Osteoblast (primary cell): ENCODE results near the gene CDK12. TPM values are rescaled to one million over a fixed set of nuclear protein-coding genes. Genes with fewer than 3 reads are reported as not detected.
"Not testable (repeated sequence)": the region's sequence is repeated elsewhere in the genome, so short reads cannot be mapped to it uniquely, and the experiment has no call there.

ENCODE experiments used
- DNase-seq: peaks from one replicate; pipeline ENCODE4 v3.0.0; 2011; ENCODE audit warnings: low spot score, mixed read lengths; ENCODE audit not compliant: insufficient read length; ENCODE audit errors: missing footprints
- H2AFZ ChIP-seq: 2 replicates; pipeline ENCODE4 v1.6.0; 2011; ENCODE audit warnings: mild to moderate bottlenecking, low read length
- H3K27ac ChIP-seq: 2 replicates; pipeline ENCODE4 v1.5.1; 2011; ENCODE audit warnings: mild to moderate bottlenecking, low read depth, low read length, moderate library complexity
- H3K27me3 ChIP-seq: 2 replicates; pipeline ENCODE4 v1.6.0; 2012; ENCODE audit warnings: mild to moderate bottlenecking, control low read depth, inconsistent platforms, low read length, moderate library complexity; ENCODE audit not compliant: insufficient read depth
- H3K36me3 ChIP-seq: 2 replicates; pipeline ENCODE4 v1.5.1; 2011; ENCODE audit warnings: mild to moderate bottlenecking, low read length, control low read depth, moderate library complexity; ENCODE audit not compliant: insufficient read depth
- H3K4me1 ChIP-seq: 2 replicates; pipeline ENCODE4 v1.5.1; 2011; ENCODE audit warnings: mild to moderate bottlenecking, low read length, control low read depth, moderate library complexity; ENCODE audit not compliant: insufficient read depth
- H3K4me2 ChIP-seq: 2 replicates; pipeline ENCODE4 v1.6.0; 2011; ENCODE audit warnings: mild to moderate bottlenecking, low read length; ENCODE audit not compliant: insufficient read depth
- H3K4me3 ChIP-seq: fragments of 200-600 bp; sonication (generic); 3 replicates; pipeline ENCODE4 v1.5.1; 2012; ENCODE audit warnings: mild to moderate bottlenecking, low read length, inconsistent platforms; ENCODE audit not compliant: insufficient read depth
- H3K79me2 ChIP-seq: 2 replicates; pipeline ENCODE4 v1.6.0; 2012; ENCODE audit warnings: mild to moderate bottlenecking, low read length, control low read depth, inconsistent platforms; ENCODE audit not compliant: insufficient read depth
- H3K9me3 ChIP-seq: 2 replicates; pipeline ENCODE4 v1.5.1; 2011; ENCODE audit warnings: low read depth, low read length, control low read depth
- H4K20me1 ChIP-seq: 2 replicates; pipeline ENCODE4 v1.6.0; 2012; ENCODE audit warnings: mild to moderate bottlenecking, low read length, control low read depth; ENCODE audit not compliant: insufficient read depth
- CTCF ChIP-seq: IDR thresholded peaks from 2 replicates; pipeline ENCODE4 v1.5.1; 2011; ENCODE audit warnings: mild to moderate bottlenecking, low read depth, low read length, moderate library complexity; ENCODE audit errors: extremely low read depth
- total RNA-seq: library from RNA; depleted of rRNA; stranded (reverse); fragments of >200 nt; gene quantifications from 2 replicates; pipeline ENCODE4 v1.2.3, GENCODE V29; 2012

Gene CDK12
- total RNA-seq: 36.6 and 40.4 TPM in 2 replicates

GRCh38 chr17:39461113-39461925 lies at the start of gene CDK12:
Gene CDK12 (plus strand): TSS chr17:39461486. CDS start chr17:39462072, 586 bp downstream.
- Histone ChIP-seq H3K9me3 (no peaks in the 10 kb centered on the region), H3K4me3 (peak within 1 kb of the TSS; percentile 100), H3K36me3 (peaks cover 3% of the 10 kb centered on the region), H3K4me2 (peak within 1 kb of the TSS; percentile 100), H3K27ac (peak within 1 kb of the TSS; percentile 94), H3K4me1 (peaks cover 16% of the 10 kb centered on the region), H3K79me2 (peaks cover 50% of the 10 kb centered on the region), H2AFZ (peak within 1 kb of the TSS; percentile 93), H4K20me1 (peaks cover 32% of the 10 kb centered on the region), H3K27me3 (no peaks in the 10 kb centered on the region)
- TF ChIP-seq CTCF: no peak
- peak; percentile 97 for DNase-seq

GRCh38 chr17:39416141-39416540 lies 45.1 kb upstream of the CDK12 start:
- no peaks in the 10 kb centered on the region for H3K79me2 ChIP-seq
- H3K4me3 ChIP-seq: no peak overlapping the region
- no peak overlapping the region for H3K4me2 ChIP-seq
- DNase-seq: no peak
- no peak for TF ChIP-seq CTCF
- no peaks in the 10 kb centered on the region for H3K27me3 ChIP-seq
- peaks cover 60% of the 10 kb centered on the region for H3K36me3 ChIP-seq
- H2AFZ ChIP-seq: no peak overlapping the region
- H3K27ac ChIP-seq: no peak overlapping the region
- no peaks in the 10 kb centered on the region for H4K20me1 ChIP-seq
- no peaks in the 10 kb centered on the region for H3K4me1 ChIP-seq
- no peaks in the 10 kb centered on the region for H3K9me3 ChIP-seq

GRCh38 chr17:39429600-39429999 lies 31.7 kb upstream of the CDK12 start:
- H3K36me3 ChIP-seq: peaks cover 52% of the 10 kb centered on the region

GRCh38 chr17:39439868-39440267 lies 21.4 kb upstream of the CDK12 start:
- H3K27ac ChIP-seq, H3K4me2 ChIP-seq, H3K4me3 ChIP-seq, H3K9me3 ChIP-seq, DNase-seq, H3K79me2 ChIP-seq, H4K20me1 ChIP-seq, H3K4me1 ChIP-seq, H3K27me3 ChIP-seq, H2AFZ ChIP-seq: not testable (repeated sequence)
- H3K36me3 ChIP-seq: peaks cover 66% of the 10 kb centered on the region

More at GRCh38 chr17:39429600-39429999, 31.7 kb upstream of the CDK12 start:
- no peak for TF ChIP-seq CTCF
- Histone ChIP-seq H4K20me1 (no peaks in the 10 kb centered on the region), H3K27me3 (no peaks in the 10 kb centered on the region), H3K9me3 (no peaks in the 10 kb centered on the region), H3K4me3 (no peak overlapping the region), H3K79me2 (no peaks in the 10 kb centered on the region), H3K27ac (no peak overlapping the region), H3K4me1 (no peaks in the 10 kb centered on the region), H3K4me2 (no peak overlapping the region), H2AFZ (no peak overlapping the region)
- DNase-seq: no peak
